ENCODE data around the gene GBP3. TPM values are rescaled to one million over a fixed set of nuclear protein-coding genes. Genes with fewer than 3 reads are reported as not detected.
A peak's percentile ranks its signal among the peaks of the same experiment; 100 is the strongest.
"Not testable (repeated sequence)": the region's sequence is repeated elsewhere in the genome, so short reads cannot be mapped to it uniquely, and the experiment has no call there.

Gene GBP3
- total and polyA plus RNA-seq, 2 experiments from 2014 or later: 0.13 TPM; not detected in 1

- H3K27ac ChIP-seq (ENCODE audit: low read depth): no peak overlapping the region
- TF ChIP-seq REST (IDR thresholded peaks at IDR 0.05; ENCODE audit: unreplicated experiment) (no peak), NANOG (IDR thresholded peaks at IDR 0.05; ENCODE audit: borderline replicate concordance) (no peak)
- peaks cover 10% of the 10 kb centered on the region for H3K9me3 Mint-ChIP-seq
- H3K4me1 ChIP-seq (ENCODE audit: insufficient read depth): no peaks in the 10 kb centered on the region
- H4K20me1 ChIP-seq (replicated peaks; ENCODE audit: insufficient read depth): no peaks in the 10 kb centered on the region
- H3K27me3 Mint-ChIP-seq (ENCODE audit: insufficient read depth, low read depth, poor library complexity): peaks cover 2% of the 10 kb centered on the region
- no peak overlapping the region for H2AFZ ChIP-seq
- no peaks in the 10 kb centered on the region for H3F3A ChIP-seq (replicated peaks; ENCODE audit: low read depth)
- H3K27ac Mint-ChIP-seq: no peak overlapping the region
- no peak overlapping the region for H3K4me3 Mint-ChIP-seq
- H3K4me2 ChIP-seq: no peak overlapping the region
- DNase-seq (ENCODE audit: low spot score): no peak
- no peaks in the 10 kb centered on the region for H3K27me3 ChIP-seq (ENCODE audit: insufficient read depth)
- H3K79me2 ChIP-seq (replicated peaks; ENCODE audit: insufficient read depth): no peaks in the 10 kb centered on the region
- H3K4me3 ChIP-seq: no peak overlapping the region
- H3K4me1 Mint-ChIP-seq: no peaks in the 10 kb centered on the region
- ATAC-seq: no peak
- no peaks in the 10 kb centered on the region for H3K9me2 ChIP-seq (ENCODE audit: insufficient read depth)
- H3K36me3 Mint-ChIP-seq (ENCODE audit: low read depth): no peaks in the 10 kb centered on the region
- no peaks in the 10 kb centered on the region for H3K36me3 ChIP-seq (ENCODE audit: insufficient read depth)
These were observed 25.1 kb upstream of the GBP3 start for GRCh38 chr1:89047734-89048133.

GRCh38 chr1:89046318-89047183 lies 23.9 kb upstream of the GBP3 start:
- peaks cover 16% of the 10 kb centered on the region for H3K9me3 Mint-ChIP-seq
- H3K36me3 ChIP-seq (ENCODE audit: insufficient read depth); H4K20me1 ChIP-seq (replicated peaks; ENCODE audit: insufficient read depth); H3K4me1 ChIP-seq (ENCODE audit: insufficient read depth); H3K4me2 ChIP-seq; H3K4me3 Mint-ChIP-seq; H3K79me2 ChIP-seq (replicated peaks; ENCODE audit: insufficient read depth); H2AFZ ChIP-seq; H3K36me3 Mint-ChIP-seq (ENCODE audit: low read depth); H3K9me2 ChIP-seq (ENCODE audit: insufficient read depth); H3K27ac ChIP-seq (ENCODE audit: low read depth); H3K4me1 Mint-ChIP-seq; H3F3A ChIP-seq (replicated peaks; ENCODE audit: low read depth); H3K27me3 Mint-ChIP-seq (ENCODE audit: insufficient read depth, low read depth, poor library complexity); H3K27ac Mint-ChIP-seq; H3K27me3 ChIP-seq (ENCODE audit: insufficient read depth); H3K4me3 ChIP-seq: not testable (repeated sequence)
- 0 out of 3 replicates have a peak, but pooled peaks have one; percentile 28 for ATAC-seq
- peak; percentile 26 for DNase-seq (ENCODE audit: low spot score)
- peak; percentile 40 to 46; a peak in 3 of 4 replicates for TF ChIP-seq CTCF (conservative IDR thresholded peaks at IDR 0.05; ENCODE audit: low read depth in 2 of 2)
